Endothelial cell of umbilical vein (primary cell): ENCODE results near the gene PLA2G4C.

ENCODE experiments used
- CTCF ChIP-seq, 2 donors: IDR thresholded peaks; 1 replicate in 1 of 2; 2 replicates in 1 of 2; pipeline ENCODE4 v1.5.1; 2011; ENCODE audit warnings: low read length in 2 of 2, mild to moderate bottlenecking in 2 of 2, moderate library complexity in 2 of 2, control low read depth in 1 of 2, inconsistent platforms in 1 of 2, low read depth in 1 of 2; ENCODE audit not compliant: insufficient read depth in 1 of 2; ENCODE audit errors: extremely low read depth in 1 of 2
- EZH2 ChIP-seq: IDR thresholded peaks from 2 replicates; pipeline ENCODE4 v1.6.1; 2012; ENCODE audit warnings: borderline replicate concordance, low read depth, mild to moderate bottlenecking, moderate library complexity, low read length, inconsistent platforms; ENCODE audit not compliant: severe bottlenecking
- GATA2 ChIP-seq: IDR thresholded peaks from 2 replicates; pipeline ENCODE4 v1.7.0; 2011; ENCODE audit warnings: low read depth, mild to moderate bottlenecking, moderate library complexity, mixed read lengths, low read length; ENCODE audit not compliant: insufficient read length, insufficient read depth
- JUN ChIP-seq: IDR thresholded peaks from 2 replicates; pipeline ENCODE4 v1.6.1; 2011; ENCODE audit warnings: borderline replicate concordance, low read depth; ENCODE audit not compliant: insufficient read length, insufficient read depth
- MYC ChIP-seq: IDR thresholded peaks from one replicate; pipeline ENCODE4 v1.6.1; 2011; ENCODE audit warnings: mild to moderate bottlenecking, low read depth, low read length
- POLR2A ChIP-seq: IDR thresholded peaks from 2 replicates; pipeline ENCODE4 v1.6.1; 2012; ENCODE audit warnings: low read depth, mild to moderate bottlenecking, control low read depth, low read length
- POLR2AphosphoS5 ChIP-seq: IDR thresholded peaks from 2 replicates; pipeline ENCODE4 v1.6.1; 2012; ENCODE audit warnings: low read depth, mild to moderate bottlenecking, control low read depth, low read length, moderate library complexity; ENCODE audit not compliant: insufficient read depth
- TF ChIP-seq, protein P1 (sequence below): IDR thresholded peaks from 2 replicates; pipeline ENCODE4 v1.6.1; 2011; ENCODE audit not compliant: insufficient read depth, insufficient read length

- TF ChIP-seq, protein P1, sequence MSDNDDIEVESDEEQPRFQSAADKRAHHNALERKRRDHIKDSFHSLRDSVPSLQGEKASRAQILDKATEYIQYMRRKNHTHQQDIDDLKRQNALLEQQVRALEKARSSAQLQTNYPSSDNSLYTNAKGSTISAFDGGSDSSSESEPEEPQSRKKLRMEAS: no peak
- TF ChIP-seq CTCF (IDR thresholded peaks at IDR 0.05; ENCODE audit: extremely low read depth in 1 of 2, insufficient read depth in 1 of 2, low read depth in 1 of 2, low read length in 2 of 2) (no peak), JUN (no peak), POLR2A (no peak), POLR2AphosphoS5 (no peak), EZH2 (no peak), GATA2 (no peak), MYC (no peak)
Measured at GRCh38 chr19:48085076-48085475, 25.5 kb downstream of the PLA2G4C start.
